ENCODE measurements around the gene PHLDA3.

PHLDA3 gene

GRCh38 chr1:201427963-201428362 is 41.0 kb downstream of the PHLDA3 start:
- Histone ChIP-seq H3K4me1 (no peaks in the 10 kb centered on the region), H3K9ac (no peak overlapping the region), H3K27ac (no peak overlapping the region)

GRCh38 chr1:201426479-201427310 is 42.3 kb downstream of the PHLDA3 start:
- H3K36me3 ChIP-seq (ENCODE audit: control insufficient read depth, insufficient read depth, low read length), result no peaks in the 10 kb centered on the region

More at GRCh38 chr1:201427963-201428362, 41.0 kb downstream of the PHLDA3 start:
- no peak overlapping the region for H3K4me2 ChIP-seq (ENCODE audit: low read length)
- no peaks in the 10 kb centered on the region for H3K9me3 ChIP-seq (ENCODE audit: control insufficient read depth, low read length)
- no peaks in the 10 kb centered on the region for H3K36me3 ChIP-seq (ENCODE audit: control insufficient read depth, insufficient read depth, low read length)
- H3K4me3 ChIP-seq (ENCODE audit: low read depth, low read length), result no peak overlapping the region
- no peaks in the 10 kb centered on the region for H3K27me3 ChIP-seq (ENCODE audit: control insufficient read depth, insufficient read depth, low read length)
- no peak overlapping the region for H2AFZ ChIP-seq
- no peaks in the 10 kb centered on the region for H3K79me2 ChIP-seq
- TF ChIP-seq, protein P1, sequence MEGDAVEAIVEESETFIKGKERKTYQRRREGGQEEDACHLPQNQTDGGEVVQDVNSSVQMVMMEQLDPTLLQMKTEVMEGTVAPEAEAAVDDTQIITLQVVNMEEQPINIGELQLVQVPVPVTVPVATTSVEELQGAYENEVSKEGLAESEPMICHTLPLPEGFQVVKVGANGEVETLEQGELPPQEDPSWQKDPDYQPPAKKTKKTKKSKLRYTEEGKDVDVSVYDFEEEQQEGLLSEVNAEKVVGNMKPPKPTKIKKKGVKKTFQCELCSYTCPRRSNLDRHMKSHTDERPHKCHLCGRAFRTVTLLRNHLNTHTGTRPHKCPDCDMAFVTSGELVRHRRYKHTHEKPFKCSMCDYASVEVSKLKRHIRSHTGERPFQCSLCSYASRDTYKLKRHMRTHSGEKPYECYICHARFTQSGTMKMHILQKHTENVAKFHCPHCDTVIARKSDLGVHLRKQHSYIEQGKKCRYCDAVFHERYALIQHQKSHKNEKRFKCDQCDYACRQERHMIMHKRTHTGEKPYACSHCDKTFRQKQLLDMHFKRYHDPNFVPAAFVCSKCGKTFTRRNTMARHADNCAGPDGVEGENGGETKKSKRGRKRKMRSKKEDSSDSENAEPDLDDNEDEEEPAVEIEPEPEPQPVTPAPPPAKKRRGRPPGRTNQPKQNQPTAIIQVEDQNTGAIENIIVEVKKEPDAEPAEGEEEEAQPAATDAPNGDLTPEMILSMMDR (IDR thresholded peaks at IDR 0.05), result no peak

DNA sequence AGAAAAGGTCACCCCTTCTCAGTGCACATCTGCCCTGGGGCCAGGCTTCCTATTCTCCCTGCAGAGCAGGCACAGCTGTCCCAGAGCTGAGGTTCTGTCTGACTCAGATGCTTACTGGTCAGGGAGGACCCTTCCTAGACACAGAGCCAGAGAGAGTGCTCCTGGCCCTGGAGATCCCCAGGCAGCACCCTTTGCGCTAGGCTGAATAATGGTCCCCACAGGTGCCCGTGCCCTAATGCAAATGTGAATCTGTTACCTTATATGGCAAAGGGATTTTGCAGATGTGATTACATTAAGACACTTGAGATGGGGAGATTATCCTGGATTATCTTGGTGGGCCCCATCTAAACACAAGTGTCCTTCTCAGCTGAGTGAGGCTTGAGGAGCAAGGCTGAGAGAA is 44.8 kb downstream of the PHLDA3 start:
- no peak overlapping the region for H3K4me2 ChIP-seq (ENCODE audit: low read length)
- no peak overlapping the region for H2AFZ ChIP-seq
- H3K36me3 ChIP-seq (ENCODE audit: control insufficient read depth, insufficient read depth, low read length), result no peaks in the 10 kb centered on the region
- H3K4me1 ChIP-seq, result no peaks in the 10 kb centered on the region
- no peak overlapping the region for H3K9ac ChIP-seq
- no peak overlapping the region for H3K4me3 ChIP-seq (ENCODE audit: low read depth, low read length)
- H3K79me2 ChIP-seq, result no peaks in the 10 kb centered on the region
- H3K9me3 ChIP-seq (ENCODE audit: control insufficient read depth, low read length), result no peaks in the 10 kb centered on the region
- TF ChIP-seq, protein P1 (IDR thresholded peaks at IDR 0.05), result no peak
- H3K27ac ChIP-seq, result no peak overlapping the region
- H3K27me3 ChIP-seq (ENCODE audit: control insufficient read depth, insufficient read depth, low read length), result no peaks in the 10 kb centered on the region

More at GRCh38 chr1:201426479-201427310, 42.3 kb downstream of the PHLDA3 start:
- Histone ChIP-seq H2AFZ (no peak overlapping the region), H3K27me3 (ENCODE audit: control insufficient read depth, insufficient read depth, low read length) (no peaks in the 10 kb centered on the region), H3K9ac (no peak overlapping the region), H3K4me2 (ENCODE audit: low read length) (no peak overlapping the region), H3K9me3 (ENCODE audit: control insufficient read depth, low read length) (no peaks in the 10 kb centered on the region), H3K4me3 (ENCODE audit: low read depth, low read length) (no peak overlapping the region), H3K27ac (no peak overlapping the region), H3K79me2 (no peaks in the 10 kb centered on the region), H3K4me1 (no peaks in the 10 kb centered on the region)
- TF ChIP-seq, protein P1 (IDR thresholded peaks at IDR 0.05), result no peak

GRCh38 chr1:201423655-201424054 is 45.3 kb downstream of the PHLDA3 start:
- no peak overlapping the region for H3K9ac ChIP-seq
- H2AFZ ChIP-seq, result no peak overlapping the region
- no peak overlapping the region for H3K4me3 ChIP-seq (ENCODE audit: low read depth, low read length)
- H3K27ac ChIP-seq, result no peak overlapping the region
- H3K79me2 ChIP-seq, result no peaks in the 10 kb centered on the region
- H3K27me3 ChIP-seq (ENCODE audit: control insufficient read depth, insufficient read depth, low read length), result no peaks in the 10 kb centered on the region
- no peak overlapping the region for H3K4me2 ChIP-seq (ENCODE audit: low read length)
- TF ChIP-seq, protein P1 (IDR thresholded peaks at IDR 0.05), result no peak
- H3K36me3 ChIP-seq (ENCODE audit: control insufficient read depth, insufficient read depth, low read length), result no peaks in the 10 kb centered on the region
- H3K4me1 ChIP-seq, result no peaks in the 10 kb centered on the region
- no peaks in the 10 kb centered on the region for H3K9me3 ChIP-seq (ENCODE audit: control insufficient read depth, low read length)
